ENCODE results near the gene ZMYM4. TPM values are rescaled to one million over a fixed set of nuclear protein-coding genes. Genes with fewer than 3 reads are reported as not detected.

The ZMYM4 gene
- total RNA-seq, 1 experiment from 2014 or later = 60.3 TPM

DNA sequence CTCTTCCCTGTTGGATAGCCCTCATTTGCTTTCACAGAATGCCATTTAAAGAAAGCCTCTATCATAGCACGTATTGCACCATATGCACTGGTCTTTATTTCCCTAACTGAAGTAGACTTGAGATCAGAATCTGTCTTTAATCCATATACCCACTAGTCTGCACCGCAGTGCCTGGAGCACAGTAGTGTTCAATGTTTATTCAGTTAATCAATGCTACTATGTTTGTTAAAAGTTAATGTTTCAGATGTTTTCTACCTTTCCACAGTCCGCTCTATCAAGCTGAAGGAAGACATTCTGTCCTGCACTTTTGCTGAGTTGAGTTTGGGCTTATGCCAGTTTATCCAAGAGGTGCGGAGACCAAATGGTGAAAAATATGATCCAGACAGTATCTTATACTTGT lies 139.2 kb downstream of the ZMYM4 start:
- TF ChIP-seq CBFB (CRISPR knock-in tag; IDR thresholded peaks at IDR 0.05; ENCODE audit: low read depth) = no peak
- no peak for TF ChIP-seq TCF7 (CRISPR knock-in tag; IDR thresholded peaks at IDR 0.05; ENCODE audit: low read depth)
- TF ChIP-seq, protein P1, sequence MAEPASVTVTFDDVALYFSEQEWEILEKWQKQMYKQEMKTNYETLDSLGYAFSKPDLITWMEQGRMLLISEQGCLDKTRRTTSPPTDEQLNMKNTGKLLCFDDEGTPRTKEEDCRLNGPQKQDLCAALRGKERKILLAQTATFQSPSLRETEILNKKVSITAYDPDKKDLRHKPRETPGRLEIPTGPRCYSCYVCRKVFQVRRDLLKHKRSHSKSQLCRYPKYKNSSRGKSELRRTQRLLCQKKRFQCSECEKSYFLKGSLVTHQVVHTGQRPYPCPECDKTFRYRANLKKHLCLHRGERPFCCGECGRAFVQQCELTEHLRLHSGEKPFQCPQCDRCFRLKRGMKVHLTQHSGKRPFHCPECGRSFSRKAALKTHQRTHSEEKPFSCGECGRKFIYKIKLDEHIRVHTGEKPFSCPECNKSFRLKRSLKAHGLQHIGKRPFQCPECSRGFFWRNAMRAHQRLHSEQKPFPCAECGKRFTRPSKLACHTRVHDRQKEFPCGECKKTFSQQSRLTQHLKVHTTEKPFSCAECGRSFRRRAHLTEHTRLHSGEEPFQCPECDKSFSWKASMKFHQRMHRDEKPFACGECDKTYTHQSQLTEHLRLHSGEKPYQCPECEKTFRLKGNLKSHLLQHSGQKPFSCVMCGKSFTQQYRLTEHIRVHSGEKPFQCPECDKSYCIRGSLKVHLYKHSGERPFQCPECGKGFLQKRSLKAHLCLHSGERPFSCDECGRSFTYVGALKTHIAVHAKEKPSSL (CRISPR knock-in tag; conservative IDR thresholded peaks at IDR 0.05) = no peak
- ATAC-seq = no peak
- CTCF ChIA-PET = no interaction called here
- Mint-ChIP-seq H3K27me3 (ENCODE audit: low read depth) (no peaks in the 10 kb centered on the region; the same call in 1 of the 2 replicates), H3K4me1 (peaks cover 15% of the 10 kb centered on the region), H3K36me3 (peaks cover 74% of the 10 kb centered on the region), H3K4me3 (no peak overlapping the region), H3K9me3 (peaks cover 8% of the 10 kb centered on the region), H3K27ac (0 out of 2 replicates have a peak overlapping the region, but pooled peaks have one; percentile 47)
- POLR2A ChIA-PET = interaction anchor here (0.7 kb wide), 1 partner anchor 99 kb away, joined by 4 read pairs; no protein-coding TSS in a partner anchor
- DNase-seq (ENCODE audit: low spot score) = no peak

DNA sequence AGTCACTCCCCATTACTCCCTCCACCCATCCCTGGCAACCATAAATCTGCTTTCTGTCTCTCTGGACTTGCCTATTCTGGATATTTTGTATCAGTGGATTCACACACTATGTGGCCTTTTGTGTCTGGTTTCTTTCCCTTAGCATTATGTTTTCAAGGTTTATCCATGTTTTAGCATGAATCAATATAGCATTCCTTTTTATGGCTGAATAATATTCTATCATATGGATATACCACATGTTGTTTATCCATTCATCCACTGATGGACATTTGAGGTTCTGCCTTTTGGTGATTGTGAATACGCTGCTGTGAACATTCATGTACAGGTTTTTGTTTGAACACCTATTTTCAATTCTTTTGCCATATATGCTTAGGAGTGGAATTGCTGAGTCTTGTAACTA lies 140.4 kb downstream of the ZMYM4 start:
- Mint-ChIP-seq H3K27ac (no peak overlapping the region), H3K27me3 (ENCODE audit: low read depth) (no peaks in the 10 kb centered on the region; the same call in 1 of the 2 replicates), H3K36me3 (peaks cover 69% of the 10 kb centered on the region), H3K9me3 (peaks cover 8% of the 10 kb centered on the region), H3K4me1 (peaks cover 15% of the 10 kb centered on the region), H3K4me3 (no peak overlapping the region)
- TF ChIP-seq, protein P2, sequence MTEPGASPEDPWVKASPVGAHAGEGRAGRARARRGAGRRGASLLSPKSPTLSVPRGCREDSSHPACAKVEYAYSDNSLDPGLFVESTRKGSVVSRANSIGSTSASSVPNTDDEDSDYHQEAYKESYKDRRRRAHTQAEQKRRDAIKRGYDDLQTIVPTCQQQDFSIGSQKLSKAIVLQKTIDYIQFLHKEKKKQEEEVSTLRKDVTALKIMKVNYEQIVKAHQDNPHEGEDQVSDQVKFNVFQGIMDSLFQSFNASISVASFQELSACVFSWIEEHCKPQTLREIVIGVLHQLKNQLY (CRISPR knock-in tag; IDR thresholded peaks at IDR 0.05) = no peak
- TF ChIP-seq NR1H2 (CRISPR knock-in tag; IDR thresholded peaks at IDR 0.05) (no peak), CBFB (CRISPR knock-in tag; IDR thresholded peaks at IDR 0.05; ENCODE audit: low read depth) (no peak), ZNF671 (CRISPR knock-in tag; IDR thresholded peaks at IDR 0.05) (no peak), GABPB1 (CRISPR knock-in tag; IDR thresholded peaks at IDR 0.05) (no peak), GTF2I (CRISPR knock-in tag; conservative IDR thresholded peaks at IDR 0.05) (no peak), RORB (CRISPR knock-in tag; IDR thresholded peaks at IDR 0.05) (no peak), FOXJ3 (CRISPR knock-in tag; IDR thresholded peaks at IDR 0.05; ENCODE audit: borderline replicate concordance) (no peak), ELF4 (CRISPR knock-in tag; IDR thresholded peaks at IDR 0.05; ENCODE audit: low read depth) (no peak), RELA (CRISPR knock-in tag; IDR thresholded peaks at IDR 0.05; ENCODE audit: borderline replicate concordance) (no peak), SP1 (CRISPR knock-in tag; conservative IDR thresholded peaks at IDR 0.05) (no peak), TCF7 (CRISPR knock-in tag; IDR thresholded peaks at IDR 0.05; ENCODE audit: low read depth) (no peak), ATF1 (CRISPR knock-in tag; IDR thresholded peaks at IDR 0.05) (no peak)
- TF ChIP-seq, protein P3, sequence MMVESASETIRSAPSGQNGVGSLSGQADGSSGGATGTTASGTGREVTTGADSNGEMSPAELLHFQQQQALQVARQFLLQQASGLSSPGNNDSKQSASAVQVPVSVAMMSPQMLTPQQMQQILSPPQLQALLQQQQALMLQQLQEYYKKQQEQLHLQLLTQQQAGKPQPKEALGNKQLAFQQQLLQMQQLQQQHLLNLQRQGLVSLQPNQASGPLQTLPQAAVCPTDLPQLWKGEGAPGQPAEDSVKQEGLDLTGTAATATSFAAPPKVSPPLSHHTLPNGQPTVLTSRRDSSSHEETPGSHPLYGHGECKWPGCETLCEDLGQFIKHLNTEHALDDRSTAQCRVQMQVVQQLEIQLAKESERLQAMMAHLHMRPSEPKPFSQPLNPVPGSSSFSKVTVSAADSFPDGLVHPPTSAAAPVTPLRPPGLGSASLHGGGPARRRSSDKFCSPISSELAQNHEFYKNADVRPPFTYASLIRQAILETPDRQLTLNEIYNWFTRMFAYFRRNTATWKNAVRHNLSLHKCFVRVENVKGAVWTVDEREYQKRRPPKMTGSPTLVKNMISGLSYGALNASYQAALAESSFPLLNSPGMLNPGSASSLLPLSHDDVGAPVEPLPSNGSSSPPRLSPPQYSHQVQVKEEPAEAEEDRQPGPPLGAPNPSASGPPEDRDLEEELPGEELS (CRISPR knock-in tag; IDR thresholded peaks at IDR 0.05) = no peak
- TF ChIP-seq, protein P4, sequence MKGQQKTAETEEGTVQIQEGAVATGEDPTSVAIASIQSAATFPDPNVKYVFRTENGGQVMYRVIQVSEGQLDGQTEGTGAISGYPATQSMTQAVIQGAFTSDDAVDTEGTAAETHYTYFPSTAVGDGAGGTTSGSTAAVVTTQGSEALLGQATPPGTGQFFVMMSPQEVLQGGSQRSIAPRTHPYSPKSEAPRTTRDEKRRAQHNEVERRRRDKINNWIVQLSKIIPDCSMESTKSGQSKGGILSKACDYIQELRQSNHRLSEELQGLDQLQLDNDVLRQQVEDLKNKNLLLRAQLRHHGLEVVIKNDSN (CRISPR knock-in tag; IDR thresholded peaks at IDR 0.05) = no peak
- TF ChIP-seq, protein P5, sequence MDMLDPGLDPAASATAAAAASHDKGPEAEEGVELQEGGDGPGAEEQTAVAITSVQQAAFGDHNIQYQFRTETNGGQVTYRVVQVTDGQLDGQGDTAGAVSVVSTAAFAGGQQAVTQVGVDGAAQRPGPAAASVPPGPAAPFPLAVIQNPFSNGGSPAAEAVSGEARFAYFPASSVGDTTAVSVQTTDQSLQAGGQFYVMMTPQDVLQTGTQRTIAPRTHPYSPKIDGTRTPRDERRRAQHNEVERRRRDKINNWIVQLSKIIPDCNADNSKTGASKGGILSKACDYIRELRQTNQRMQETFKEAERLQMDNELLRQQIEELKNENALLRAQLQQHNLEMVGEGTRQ (CRISPR knock-in tag; IDR thresholded peaks at IDR 0.05) = no peak
- POLR2A ChIA-PET = no interaction called here
- DNase-seq (ENCODE audit: low spot score) (no peak), ATAC-seq (no peak)
- CTCF ChIA-PET = no interaction called here

Measured in WTC11 (cell line).